BLaER1 (cell line): ENCODE measurements around the gene RASGRP1.

Source experiments
- H3K27ac ChIP-seq: shearing (Covaris generic); formaldehyde crosslinking; 2 replicates; pipeline ENCODE4 v1.8.1; 2022
- H3K27me3 ChIP-seq: shearing (Covaris generic); formaldehyde crosslinking; 2 replicates; pipeline ENCODE4 v1.8.1; 2022
- H3K36me3 ChIP-seq: shearing (Covaris generic); formaldehyde crosslinking; 2 replicates; pipeline ENCODE4 v1.8.1; 2022
- H3K4me1 ChIP-seq: shearing (Covaris generic); formaldehyde crosslinking; 2 replicates; pipeline ENCODE4 v1.8.1; 2022
- H3K4me2 ChIP-seq: shearing (Covaris generic); formaldehyde crosslinking; 2 replicates; pipeline ENCODE4 v1.8.1; 2022
- H3K4me3 ChIP-seq: shearing (Covaris generic); formaldehyde crosslinking; 2 replicates; pipeline ENCODE4 v1.8.1; 2022
- H3K9ac ChIP-seq: shearing (Covaris generic); formaldehyde crosslinking; 2 replicates; pipeline ENCODE4 v1.8.1; 2022
- H3K9me3 ChIP-seq: shearing (Covaris generic); formaldehyde crosslinking; 2 replicates; pipeline ENCODE4 v1.8.1; 2022
- H4K20me1 ChIP-seq: shearing (Covaris generic); formaldehyde crosslinking; 2 replicates; pipeline ENCODE4 v1.8.1; 2022
- Cebpa-rat ChIP-seq: shearing (Covaris generic); IDR thresholded peaks from 2 replicates; pipeline ENCODE4 v1.8.1; 2022

The RASGRP1 gene

DNA sequence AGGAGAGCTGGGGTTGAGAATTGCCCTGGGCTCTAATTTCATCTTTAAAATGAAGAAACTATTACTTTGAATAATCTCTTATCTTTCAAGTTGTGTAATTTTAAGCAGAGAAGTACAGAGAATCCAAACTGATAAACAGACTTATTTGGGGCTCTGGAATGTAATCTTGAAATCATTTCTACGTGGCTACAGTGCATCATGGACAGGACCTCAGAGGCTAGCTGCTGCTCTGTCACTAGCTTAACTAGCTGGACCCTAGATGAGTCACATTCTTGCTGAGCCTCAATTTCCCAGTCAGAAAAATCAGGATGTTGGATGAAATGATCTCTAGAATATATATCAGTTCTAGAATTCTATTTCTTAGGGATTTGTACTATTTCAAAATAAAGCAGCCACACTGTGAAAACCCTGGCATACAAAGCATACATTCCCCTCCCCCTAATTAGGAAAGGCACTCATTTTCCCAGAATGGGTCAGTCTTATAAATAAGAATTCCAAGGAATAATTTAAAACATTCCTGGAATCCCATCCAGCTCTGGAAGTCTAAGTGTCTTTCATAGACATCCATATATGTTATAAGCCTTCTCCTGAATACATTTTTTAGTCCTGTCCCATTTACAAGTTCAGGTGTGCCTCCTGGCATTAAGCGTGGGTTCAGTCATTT, 47.2 kb downstream of the RASGRP1 start:
- Histone ChIP-seq H3K4me1 (peaks cover 12% of the 10 kb centered on the region), H3K27me3 (no peaks in the 10 kb centered on the region), H3K27ac (no peak overlapping the region), H3K36me3 (peaks cover 22% of the 10 kb centered on the region), H3K4me2 (no peak overlapping the region), H4K20me1 (no peaks in the 10 kb centered on the region), H3K9ac (no peak overlapping the region), H3K4me3 (no peak overlapping the region), H3K9me3 (no peaks in the 10 kb centered on the region)
- TF ChIP-seq Cebpa-rat: no peak

DNA sequence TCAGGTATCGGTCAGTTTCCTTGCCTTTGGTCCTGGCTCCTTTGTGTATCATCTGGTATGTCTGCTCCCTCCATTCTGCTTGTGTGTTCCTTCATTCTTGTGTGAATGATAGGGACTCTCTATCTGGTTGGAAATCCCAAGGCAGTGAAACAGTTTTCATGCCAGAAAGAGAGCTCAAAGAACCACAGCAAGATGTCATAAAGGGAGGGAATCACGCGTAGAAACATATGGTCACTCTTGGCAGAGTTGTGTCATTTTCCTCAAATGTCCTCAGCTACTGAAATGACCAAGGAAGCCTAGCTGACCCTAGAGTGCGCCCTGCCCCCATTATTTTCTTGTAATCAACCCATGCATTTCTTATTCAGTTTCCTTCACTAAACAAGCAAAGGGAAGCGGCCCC, 48.0 kb downstream of the RASGRP1 start:
- H3K4me2 ChIP-seq: no peak overlapping the region
- H4K20me1 ChIP-seq: no peaks in the 10 kb centered on the region
- no peak for TF ChIP-seq Cebpa-rat

DNA sequence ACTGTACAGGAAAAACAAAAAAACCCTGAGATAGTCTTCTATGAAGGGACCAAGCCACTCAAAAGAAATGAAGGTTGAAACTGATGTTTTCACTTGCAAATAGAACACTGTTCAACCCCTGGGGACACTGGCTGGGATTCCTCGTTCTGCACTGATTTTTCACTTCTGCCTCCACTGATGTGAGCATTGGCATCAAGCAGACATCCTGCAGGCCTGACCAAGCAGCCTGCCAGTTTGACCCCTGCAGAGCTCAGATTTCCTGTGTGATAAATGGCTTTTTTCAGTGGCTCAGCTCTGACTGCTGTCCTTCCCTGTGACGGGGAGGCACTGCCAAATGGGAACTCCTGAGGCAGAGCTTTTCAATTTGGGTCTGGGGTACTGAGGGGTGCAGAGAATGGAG, 50.0 kb downstream of the RASGRP1 start:
- Histone ChIP-seq H3K9ac (no peak overlapping the region), H3K4me3 (no peak overlapping the region), H3K4me2 (peak overlapping the region; percentile 47), H3K4me1 (peaks cover 12% of the 10 kb centered on the region), H3K27ac (no peak overlapping the region), H3K36me3 (peaks cover 47% of the 10 kb centered on the region), H4K20me1 (no peaks in the 10 kb centered on the region), H3K27me3 (no peaks in the 10 kb centered on the region), H3K9me3 (no peaks in the 10 kb centered on the region)
- no peak for TF ChIP-seq Cebpa-rat

More for the DNA sequence above, 48.0 kb downstream of the RASGRP1 start:
- H3K27ac ChIP-seq: no peak overlapping the region
- H3K4me3 ChIP-seq: no peak overlapping the region
- H3K9me3 ChIP-seq: no peaks in the 10 kb centered on the region
- peaks cover 12% of the 10 kb centered on the region for H3K4me1 ChIP-seq
- peaks cover 29% of the 10 kb centered on the region for H3K36me3 ChIP-seq
- no peaks in the 10 kb centered on the region for H3K27me3 ChIP-seq
- H3K9ac ChIP-seq: no peak overlapping the region

- Histone ChIP-seq H3K4me2 (no peak overlapping the region), H3K36me3 (peaks cover 52% of the 10 kb centered on the region), H3K9me3 (no peaks in the 10 kb centered on the region), H4K20me1 (no peaks in the 10 kb centered on the region), H3K9ac (no peak overlapping the region), H3K4me3 (no peak overlapping the region), H3K27ac (no peak overlapping the region), H3K4me1 (peaks cover 12% of the 10 kb centered on the region), H3K27me3 (no peaks in the 10 kb centered on the region)
- TF ChIP-seq Cebpa-rat: no peak
Observed at GRCh38 chr15:38512901-38513300, 51.7 kb downstream of the RASGRP1 start.

DNA sequence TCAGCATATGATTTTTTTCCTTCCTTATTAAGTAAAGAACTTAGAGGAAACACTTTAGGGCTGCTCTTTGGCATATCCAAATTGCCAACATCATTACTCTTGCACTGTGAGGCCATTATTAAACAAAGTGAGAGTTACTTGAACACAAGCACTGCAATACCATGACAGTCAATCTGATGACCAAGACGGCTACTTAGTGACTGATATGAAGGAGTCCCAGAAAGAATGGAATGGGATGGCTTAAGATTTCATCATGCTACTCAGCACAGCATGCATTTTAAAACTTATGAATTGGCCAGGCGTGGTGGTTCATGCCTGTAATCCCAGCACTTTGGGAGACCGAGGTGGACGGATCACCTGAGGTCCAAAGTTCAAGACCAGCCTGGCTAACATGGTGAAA, 55.5 kb downstream of the RASGRP1 start:
- no peak overlapping the region for H3K4me3 ChIP-seq
- no peaks in the 10 kb centered on the region for H4K20me1 ChIP-seq
- no peak overlapping the region for H3K27ac ChIP-seq
- H3K36me3 ChIP-seq: peaks cover 74% of the 10 kb centered on the region
- H3K9ac ChIP-seq: no peak overlapping the region
- TF ChIP-seq Cebpa-rat: no peak
- H3K4me1 ChIP-seq: peaks cover 5% of the 10 kb centered on the region
- H3K9me3 ChIP-seq: no peaks in the 10 kb centered on the region
- no peaks in the 10 kb centered on the region for H3K27me3 ChIP-seq
- H3K4me2 ChIP-seq: no peak overlapping the region

GRCh38 chr15:38508647-38509046, 56.0 kb downstream of the RASGRP1 start:
- H3K27ac ChIP-seq: no peak overlapping the region
- H4K20me1 ChIP-seq: no peaks in the 10 kb centered on the region
- H3K27me3 ChIP-seq: no peaks in the 10 kb centered on the region
- TF ChIP-seq Cebpa-rat: no peak
- H3K9ac ChIP-seq: no peak overlapping the region
- H3K4me1 ChIP-seq: peaks cover 4% of the 10 kb centered on the region; the same call in 1 of the 2 replicates
- no peaks in the 10 kb centered on the region for H3K9me3 ChIP-seq
- no peak overlapping the region for H3K4me2 ChIP-seq
- H3K4me3 ChIP-seq: no peak overlapping the region
- peaks cover 76% of the 10 kb centered on the region for H3K36me3 ChIP-seq

DNA sequence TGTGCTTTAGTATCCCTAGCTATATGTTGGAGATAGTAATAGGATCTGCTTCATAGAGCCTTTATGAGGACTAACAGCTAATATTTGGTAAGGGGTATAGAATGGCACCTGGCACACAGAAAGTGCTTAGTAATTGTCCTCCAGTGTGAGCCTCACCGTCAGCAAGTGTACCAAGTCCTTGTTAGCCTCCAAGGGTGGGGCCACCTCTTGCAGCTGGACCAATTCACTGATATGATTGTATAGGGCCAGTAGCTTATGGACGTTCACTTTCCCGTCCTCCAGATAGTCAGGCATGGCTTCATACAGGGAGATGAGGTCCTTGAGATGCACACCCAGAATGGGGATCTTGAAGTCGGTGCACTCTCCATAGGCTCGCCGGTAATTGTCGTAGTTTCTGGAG, 57.0 kb downstream of the RASGRP1 start:
- TF ChIP-seq Cebpa-rat: no peak
- H3K9ac ChIP-seq: no peak overlapping the region
- no peak overlapping the region for H3K4me2 ChIP-seq
- peaks cover 82% of the 10 kb centered on the region for H3K36me3 ChIP-seq
- H3K27me3 ChIP-seq: no peaks in the 10 kb centered on the region
- peaks cover 4% of the 10 kb centered on the region; the same call in 1 of the 2 replicates for H3K4me1 ChIP-seq
- no peaks in the 10 kb centered on the region for H3K9me3 ChIP-seq
- H3K4me3 ChIP-seq: no peak overlapping the region
- no peak overlapping the region for H3K27ac ChIP-seq
- no peaks in the 10 kb centered on the region for H4K20me1 ChIP-seq

GRCh38 chr15:38506997-38507396, 57.6 kb downstream of the RASGRP1 start:
- Histone ChIP-seq H3K36me3 (peaks cover 83% of the 10 kb centered on the region), H3K9ac (no peak overlapping the region), H3K4me2 (no peak overlapping the region), H3K27ac (no peak overlapping the region), H3K4me3 (no peak overlapping the region), H3K4me1 (peaks cover 4% of the 10 kb centered on the region; the same call in 1 of the 2 replicates), H3K9me3 (no peaks in the 10 kb centered on the region), H4K20me1 (no peaks in the 10 kb centered on the region), H3K27me3 (no peaks in the 10 kb centered on the region)
- no peak for TF ChIP-seq Cebpa-rat

DNA sequence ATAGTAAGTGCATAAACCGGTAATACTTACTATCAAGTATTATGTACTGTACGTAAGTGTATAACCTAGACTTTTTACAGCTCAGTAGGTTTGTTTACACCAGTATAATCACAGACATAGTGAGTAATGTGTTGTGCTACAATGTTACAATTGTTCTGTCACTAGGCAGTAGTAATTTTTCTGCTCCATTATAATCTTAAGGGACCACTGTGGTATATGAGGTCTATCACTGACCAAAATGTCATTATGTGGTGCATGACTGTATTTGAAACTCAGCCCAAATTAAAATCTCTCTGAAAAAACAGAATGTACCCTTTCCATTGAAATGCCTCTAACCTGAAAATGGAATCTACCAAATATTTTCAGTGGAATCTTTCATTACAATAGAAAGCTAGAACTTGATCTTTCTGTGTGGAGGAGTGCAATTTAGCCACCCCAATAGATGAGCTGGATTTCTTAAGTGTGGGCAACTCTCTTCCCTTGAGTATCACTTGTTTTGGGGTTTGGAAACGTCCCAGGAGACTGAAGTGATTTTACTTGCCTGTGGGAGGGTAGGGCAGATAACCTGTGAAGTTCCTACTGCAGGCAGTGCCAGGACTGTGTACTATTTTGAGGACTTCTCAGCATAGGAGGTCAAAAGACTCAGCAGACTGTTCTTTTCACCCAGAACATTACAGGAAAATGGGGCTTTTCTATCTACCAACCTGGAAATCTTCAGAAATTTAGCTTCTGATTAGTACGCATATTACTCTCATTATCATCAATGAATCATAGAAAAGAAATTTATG, 59.7 kb downstream of the RASGRP1 start:
- Histone ChIP-seq H3K9ac (no peak overlapping the region), H3K27me3 (no peaks in the 10 kb centered on the region), H3K27ac (no peak overlapping the region), H3K4me3 (no peak overlapping the region), H3K36me3 (peaks cover 82% of the 10 kb centered on the region), H4K20me1 (no peaks in the 10 kb centered on the region), H3K4me2 (no peak overlapping the region), H3K9me3 (peaks cover under 1% of the 10 kb centered on the region; the same call in 1 of the 2 replicates), H3K4me1 (peaks cover 4% of the 10 kb centered on the region; the same call in 1 of the 2 replicates)
- no peak for TF ChIP-seq Cebpa-rat

DNA sequence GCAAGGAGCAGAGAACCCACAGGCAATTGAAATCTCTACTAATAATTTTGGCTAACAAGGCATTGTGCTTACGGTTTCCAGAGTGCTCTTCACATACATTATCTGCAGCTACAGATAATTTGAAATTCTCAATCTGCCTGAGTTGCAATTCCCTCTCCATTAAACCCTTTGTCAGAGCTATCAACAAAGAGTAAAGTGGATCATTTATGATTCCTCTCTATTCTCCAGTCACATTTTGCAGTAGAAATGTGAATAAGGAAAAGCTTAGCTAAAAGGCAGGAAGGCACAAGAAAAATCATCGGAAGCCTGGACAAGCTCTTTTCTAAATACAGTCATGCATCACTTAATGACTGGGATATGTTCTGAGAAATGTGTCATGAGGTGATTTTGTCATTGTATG, 61.1 kb downstream of the RASGRP1 start:
- no peak for TF ChIP-seq Cebpa-rat
- H3K4me2 ChIP-seq: no peak overlapping the region
- no peaks in the 10 kb centered on the region for H3K27me3 ChIP-seq
- H4K20me1 ChIP-seq: no peaks in the 10 kb centered on the region
- no peak overlapping the region for H3K4me3 ChIP-seq
- peaks cover 87% of the 10 kb centered on the region for H3K36me3 ChIP-seq
- H3K9me3 ChIP-seq: peaks cover 5% of the 10 kb centered on the region; the same call in 1 of the 2 replicates
- H3K4me1 ChIP-seq: peaks cover 4% of the 10 kb centered on the region; the same call in 1 of the 2 replicates
- no peak overlapping the region for H3K9ac ChIP-seq
- no peak overlapping the region for H3K27ac ChIP-seq
